OCI-LY1 (cell line): Measurements from ENCODE around the gene CACNA1E.

ENCODE experiments used
- H2AFZ ChIP-seq: fragments of 200-600 bp; sonication (generic), shearing (Covaris generic); 2 replicates; pipeline ENCODE4 v1.6.0; 2014; ENCODE audit warnings: antibody characterized with exemption, mild to moderate bottlenecking, low read length
- H3F3A ChIP-seq: fragments of 200-600 bp; sonication (generic), shearing (Covaris generic); 2 replicates; pipeline ENCODE4 v1.6.0; 2014; ENCODE audit warnings: mild to moderate bottlenecking, antibody characterized with exemption, low read length, moderate library complexity; ENCODE audit not compliant: insufficient read depth
- H3K27ac ChIP-seq: fragments of 200-600 bp; sonication (generic); 2 replicates; pipeline ENCODE4 v1.5.1; 2014; ENCODE audit warnings: low read length, mixed run types, mild to moderate bottlenecking, low read depth; ENCODE audit not compliant: poor library complexity, severe bottlenecking
- H3K27me3 ChIP-seq: fragments of 200-600 bp; sonication (generic); 2 replicates; pipeline ENCODE4 v1.6.0; 2014; ENCODE audit warnings: antibody characterized with exemption, mild to moderate bottlenecking, low read length, moderate library complexity; ENCODE audit not compliant: insufficient read depth
- H3K36me3 ChIP-seq: fragments of 200-600 bp; sonication (generic); 2 replicates; pipeline ENCODE4 v1.6.1; 2014; ENCODE audit warnings: mild to moderate bottlenecking, antibody characterized with exemption, low read length, moderate library complexity, mixed read lengths; ENCODE audit not compliant: insufficient read depth
- H3K4me1 ChIP-seq: fragments of 200-600 bp; sonication (generic); 2 replicates; pipeline ENCODE4 v1.5.1; 2014; ENCODE audit warnings: mild to moderate bottlenecking, low read length, moderate library complexity; ENCODE audit not compliant: insufficient read depth, severe bottlenecking
- H3K4me2 ChIP-seq: fragments of 200-600 bp; sonication (generic), shearing (Covaris generic); 2 replicates; pipeline ENCODE4 v1.6.1; 2014; ENCODE audit warnings: low read length
- H3K4me3 ChIP-seq: fragments of 200-600 bp; sonication (generic); 2 replicates; pipeline ENCODE4 v1.5.1; 2014; ENCODE audit warnings: low read length, low read depth, mild to moderate bottlenecking, mixed read lengths; ENCODE audit not compliant: poor library complexity, severe bottlenecking
- H3K79me2 ChIP-seq: fragments of 200-600 bp; shearing (Covaris generic); 2 replicates; pipeline ENCODE4 v1.6.1; 2016; ENCODE audit warnings: mixed run types, low read length, mixed read lengths; ENCODE audit not compliant: insufficient read depth
- H3K9ac ChIP-seq: fragments of 200-600 bp; sonication (generic), shearing (Covaris generic); 2 replicates; pipeline ENCODE4 v1.6.1; 2014; ENCODE audit warnings: mild to moderate bottlenecking, low read length, mixed read lengths
- H3K9me2 ChIP-seq: fragments of 200-600 bp; sonication (generic), shearing (Covaris generic); 2 replicates; pipeline ENCODE4 v1.6.1; 2014; ENCODE audit warnings: low read depth, mild to moderate bottlenecking, low read length, mixed read lengths
- H3K9me3 ChIP-seq: fragments of 200-600 bp; shearing (Covaris generic); 2 replicates; pipeline ENCODE4 v1.6.1; 2014; ENCODE audit warnings: low read length, mixed read lengths
- H4K20me1 ChIP-seq: fragments of 200-600 bp; sonication (generic), shearing (Covaris generic); 2 replicates; pipeline ENCODE4 v1.6.0; 2016; ENCODE audit warnings: mild to moderate bottlenecking, low read length; ENCODE audit not compliant: insufficient read depth
- CTCF ChIP-seq: fragments of 200-600 bp; sonication (generic), shearing (Covaris generic); IDR thresholded peaks from 2 replicates; pipeline ENCODE4 v1.5.1; 2017; ENCODE audit warnings: mild to moderate bottlenecking, antibody characterized with exemption, low read length, moderate library complexity, mixed read lengths
- EZH2 ChIP-seq: fragments of 200-600 bp; sonication (generic), shearing (Covaris generic); IDR thresholded peaks from 2 replicates; pipeline ENCODE4 v1.8.0; 2017; ENCODE audit warnings: borderline replicate concordance, mixed run types, mild to moderate bottlenecking, antibody characterized with exemption, low read length, moderate library complexity, mixed read lengths

The CACNA1E gene

GRCh38 chr1:181664543-181664942, 181.2 kb downstream of the CACNA1E start:
- Histone ChIP-seq H3F3A (no peaks in the 10 kb centered on the region), H3K27me3 (no peaks in the 10 kb centered on the region), H4K20me1 (no peaks in the 10 kb centered on the region), H3K79me2 (no peaks in the 10 kb centered on the region), H3K4me2 (no peak overlapping the region), H3K4me3 (no peak overlapping the region), H3K36me3 (no peaks in the 10 kb centered on the region), H3K9ac (no peak overlapping the region), H3K9me3 (no peaks in the 10 kb centered on the region), H3K9me2 (no peaks in the 10 kb centered on the region), H3K27ac (no peak overlapping the region), H2AFZ (no peak overlapping the region), H3K4me1 (no peaks in the 10 kb centered on the region)
- TF ChIP-seq CTCF (no peak), EZH2 (no peak)

GRCh38 chr1:181669246-181669645, 185.9 kb downstream of the CACNA1E start:
- H3K9ac ChIP-seq, result no peak overlapping the region
- no peaks in the 10 kb centered on the region for H3K79me2 ChIP-seq
- no peaks in the 10 kb centered on the region for H3K36me3 ChIP-seq
- no peak overlapping the region for H3K27ac ChIP-seq
- H3K27me3 ChIP-seq, result no peaks in the 10 kb centered on the region
- no peak overlapping the region for H3K4me2 ChIP-seq
- H4K20me1 ChIP-seq, result no peaks in the 10 kb centered on the region
- H2AFZ ChIP-seq, result no peak overlapping the region
- no peak overlapping the region for H3K4me3 ChIP-seq
- TF ChIP-seq CTCF (no peak), EZH2 (no peak)
- no peaks in the 10 kb centered on the region for H3K4me1 ChIP-seq
- no peaks in the 10 kb centered on the region for H3K9me3 ChIP-seq
- H3K9me2 ChIP-seq, result no peaks in the 10 kb centered on the region
- H3F3A ChIP-seq, result no peaks in the 10 kb centered on the region

GRCh38 chr1:181674617-181675016, 191.3 kb downstream of the CACNA1E start:
- Histone ChIP-seq H3K36me3 (no peaks in the 10 kb centered on the region), H3K27me3 (no peaks in the 10 kb centered on the region), H3K4me1 (no peaks in the 10 kb centered on the region), H4K20me1 (no peaks in the 10 kb centered on the region), H2AFZ (no peak overlapping the region), H3K4me3 (no peak overlapping the region), H3K27ac (no peak overlapping the region), H3K4me2 (no peak overlapping the region), H3K9me2 (no peaks in the 10 kb centered on the region), H3K9me3 (no peaks in the 10 kb centered on the region), H3K9ac (no peak overlapping the region), H3F3A (no peaks in the 10 kb centered on the region), H3K79me2 (no peaks in the 10 kb centered on the region)
- TF ChIP-seq EZH2 (no peak), CTCF (no peak)
